SJCRH30 (cell line): ENCODE results near the gene CLCNKA. TPM values are rescaled to one million over a fixed set of nuclear protein-coding genes. Genes with fewer than 3 reads are reported as not detected.
A peak's percentile ranks its signal among the peaks of the same experiment; 100 is the strongest.

ENCODE experiments used
- DNase-seq, 2 experiments: peaks; one replicate each; pipeline ENCODE4 v3.0.0-alpha.2; 2015 to 2020
- H3K27ac ChIP-seq: fragments of 250-450 bp; sonication (Bioruptor Pico); 2 replicates; pipeline ENCODE4 v1.5.1; 2020; ENCODE audit warnings: mild to moderate bottlenecking, moderate library complexity
- H3K27me3 ChIP-seq: fragments of 250-450 bp; sonication (Bioruptor Pico); 2 replicates; pipeline ENCODE4 v1.5.1; 2020; ENCODE audit warnings: mild to moderate bottlenecking, moderate library complexity
- H3K36me3 ChIP-seq: fragments of 250-450 bp; sonication (Bioruptor Pico); 2 replicates; pipeline ENCODE4 v1.5.1; 2020; ENCODE audit warnings: mild to moderate bottlenecking, moderate library complexity
- H3K4me1 ChIP-seq: fragments of 250-450 bp; sonication (Bioruptor Pico); 2 replicates; pipeline ENCODE4 v1.5.1; 2020; ENCODE audit warnings: mild to moderate bottlenecking, moderate library complexity
- H3K4me3 ChIP-seq: fragments of 250-450 bp; sonication (Bioruptor Pico); 2 replicates; pipeline ENCODE4 v1.5.1; 2020; ENCODE audit warnings: mild to moderate bottlenecking, moderate library complexity
- H3K9me3 ChIP-seq: fragments of 250-450 bp; sonication (Bioruptor Pico); replicated peaks from 2 replicates; pipeline ENCODE4 v1.5.1; 2020; ENCODE audit warnings: mild to moderate bottlenecking, moderate library complexity
- total RNA-seq: library from RNA; depleted of rRNA; stranded (reverse); fragments of >200 nt; shearing (Covaris generic); gene quantifications from 2 replicates; pipeline ENCODE4 v1.2.3, GENCODE V29; 2014; rRNA removed

CLCNKA gene
- total RNA-seq, 1 experiment from 2014 or later, result 0.42 TPM

GRCh38 chr1:16076031-16076864 lies 54.4 kb downstream of the CLCNKA start:
- no peaks in the 10 kb centered on the region for H3K36me3 ChIP-seq
- H3K4me1 ChIP-seq, result peaks cover 10% of the 10 kb centered on the region
- H3K9me3 ChIP-seq, result no peaks in the 10 kb centered on the region
- no peak overlapping the region for H3K27ac ChIP-seq
- peak; percentile 81 to 84 for DNase-seq
- H3K4me3 ChIP-seq, result no peak overlapping the region
- peaks cover 15% of the 10 kb centered on the region; the same call in 1 of the 2 replicates for H3K27me3 ChIP-seq

- DNase-seq, result no peak
- Histone ChIP-seq H3K4me3 (no peak overlapping the region), H3K27ac (no peak overlapping the region)
Observed at GRCh38 chr1:16076865-16077238, 55.0 kb downstream of the CLCNKA start.

GRCh38 chr1:16077406-16078245 lies 55.8 kb downstream of the CLCNKA start:
- no peak for DNase-seq
- H3K27ac ChIP-seq, result no peak overlapping the region

More at GRCh38 chr1:16076865-16077238, 55.0 kb downstream of the CLCNKA start:
- Histone ChIP-seq H3K27me3 (peaks cover 12% of the 10 kb centered on the region; the same call in 1 of the 2 replicates), H3K4me1 (peaks cover 10% of the 10 kb centered on the region), H3K9me3 (no peaks in the 10 kb centered on the region), H3K36me3 (no peaks in the 10 kb centered on the region)

GRCh38 chr1:16078925-16079656 lies 57.3 kb downstream of the CLCNKA start:
- Histone ChIP-seq H3K36me3 (no peaks in the 10 kb centered on the region), H3K4me3 (no peak overlapping the region), H3K9me3 (no peaks in the 10 kb centered on the region), H3K27me3 (peaks cover 2% of the 10 kb centered on the region; the same call in 1 of the 2 replicates), H3K4me1 (peaks cover 13% of the 10 kb centered on the region), H3K27ac (no peak overlapping the region)
- DNase-seq, result peak; percentile 85 to 93

More at GRCh38 chr1:16077406-16078245, 55.8 kb downstream of the CLCNKA start:
- H3K27me3 ChIP-seq, result peaks cover 6% of the 10 kb centered on the region; the same call in 1 of the 2 replicates
- H3K36me3 ChIP-seq, result no peaks in the 10 kb centered on the region
- H3K4me1 ChIP-seq, result peaks cover 16% of the 10 kb centered on the region
- no peak overlapping the region for H3K4me3 ChIP-seq
- H3K9me3 ChIP-seq, result no peaks in the 10 kb centered on the region

GRCh38 chr1:16080422-16081150 lies 58.8 kb downstream of the CLCNKA start:
- DNase-seq, result no peak
- H3K27ac ChIP-seq, result no peak overlapping the region
- no peaks in the 10 kb centered on the region for H3K36me3 ChIP-seq
- peaks cover 13% of the 10 kb centered on the region for H3K4me1 ChIP-seq
- H3K4me3 ChIP-seq, result no peak overlapping the region
- H3K9me3 ChIP-seq, result no peaks in the 10 kb centered on the region
- no peaks in the 10 kb centered on the region for H3K27me3 ChIP-seq

GRCh38 chr1:16081636-16082035 lies 59.8 kb downstream of the CLCNKA start:
- no peak for DNase-seq
- H3K27me3 ChIP-seq, result no peaks in the 10 kb centered on the region
- no peaks in the 10 kb centered on the region for H3K9me3 ChIP-seq
- peaks cover 8% of the 10 kb centered on the region for H3K4me1 ChIP-seq
- H3K27ac ChIP-seq, result no peak overlapping the region
- H3K36me3 ChIP-seq, result no peaks in the 10 kb centered on the region
- no peak overlapping the region for H3K4me3 ChIP-seq

GRCh38 chr1:16082283-16083038 lies 60.6 kb downstream of the CLCNKA start:
- DNase-seq, result peak; percentile 77 to 91
- Histone ChIP-seq H3K4me3 (no peak overlapping the region), H3K9me3 (no peaks in the 10 kb centered on the region), H3K27ac (no peak overlapping the region), H3K36me3 (no peaks in the 10 kb centered on the region), H3K4me1 (peaks cover 8% of the 10 kb centered on the region), H3K27me3 (no peaks in the 10 kb centered on the region)

- Histone ChIP-seq H3K4me3 (no peak overlapping the region), H3K9me3 (no peaks in the 10 kb centered on the region), H3K36me3 (no peaks in the 10 kb centered on the region), H3K4me1 (peaks cover 8% of the 10 kb centered on the region), H3K27me3 (peaks cover 10% of the 10 kb centered on the region), H3K27ac (no peak overlapping the region)
- DNase-seq, result no peak
Observed at GRCh38 chr1:16083486-16083885, 61.6 kb downstream of the CLCNKA start.

Other genes with a start within 250 kb of the CLCNKA start
- gene UQCRHL, start 214.4 kb upstream of the CLCNKA start, total RNA-seq, result 8.5 and 8.6 TPM in 2 replicates
- 47.2 and 55.7 TPM in 2 replicates for gene SPEN, start 174.3 kb upstream of the CLCNKA start, total RNA-seq
- 27.1 and 34.9 TPM in 2 replicates for gene ZBTB17, start 45.9 kb upstream of the CLCNKA start, total RNA-seq
- not detected in 2 replicates for gene SRARP, start 17.8 kb upstream of the CLCNKA start, total RNA-seq
- gene HSPB7, start 4.0 kb upstream of the CLCNKA start, total RNA-seq, result 81.4 and 83.9 TPM in 2 replicates
- 0.08 TPM in 1 of 2 replicates, not detected in the other for gene CLCNKB, start 21.7 kb downstream of the CLCNKA start, total RNA-seq
- 0.10 TPM in 1 of 2 replicates, not detected in the other for gene FAM131C, start 51.6 kb downstream of the CLCNKA start, total RNA-seq
- gene EPHA2, start 134.0 kb downstream of the CLCNKA start, total RNA-seq, result 55.0 and 57.3 TPM in 2 replicates
- 7.9 and 9.9 TPM in 2 replicates for gene ARHGEF19, start 190.6 kb downstream of the CLCNKA start, total RNA-seq
- 1.3 and 1.9 TPM in 2 replicates for gene CPLANE2, start 215.1 kb downstream of the CLCNKA start, total RNA-seq